GM12801 (cell line): ENCODE measurements around the gene FAM181B.

Experiments used
- CTCF ChIP-seq: IDR thresholded peaks from one replicate; pipeline ENCODE4 v1.5.1; 2011; ENCODE audit warnings: control low read depth; ENCODE audit not compliant: insufficient read length; ENCODE audit errors: extremely low read depth

Gene FAM181B

GRCh38 chr11:82719361-82720105, 14.1 kb downstream of the FAM181B start:
- TF ChIP-seq CTCF, result no peak

- TF ChIP-seq CTCF, result no peak
Measured at GRCh38 chr11:82718821-82719220, 14.8 kb downstream of the FAM181B start.

GRCh38 chr11:82718307-82718706, 15.4 kb downstream of the FAM181B start:
- no peak for TF ChIP-seq CTCF

GRCh38 chr11:82714346-82715174, 19.1 kb downstream of the FAM181B start:
- no peak for TF ChIP-seq CTCF

GRCh38 chr11:82711648-82712047, 22.0 kb downstream of the FAM181B start:
- TF ChIP-seq CTCF, result no peak

GRCh38 chr11:82703796-82704195, 29.9 kb downstream of the FAM181B start:
- no peak for TF ChIP-seq CTCF

GRCh38 chr11:82703226-82703625, 30.4 kb downstream of the FAM181B start:
- no peak for TF ChIP-seq CTCF
